ENCODE measurements around the gene C22orf39. TPM values are rescaled to one million over a fixed set of nuclear protein-coding genes. Genes with fewer than 3 reads are reported as not detected.

Gene C22orf39
- total RNA-seq, 4 donors from 2014 or later, result 92.1 to 136 (median 111) TPM

DNA sequence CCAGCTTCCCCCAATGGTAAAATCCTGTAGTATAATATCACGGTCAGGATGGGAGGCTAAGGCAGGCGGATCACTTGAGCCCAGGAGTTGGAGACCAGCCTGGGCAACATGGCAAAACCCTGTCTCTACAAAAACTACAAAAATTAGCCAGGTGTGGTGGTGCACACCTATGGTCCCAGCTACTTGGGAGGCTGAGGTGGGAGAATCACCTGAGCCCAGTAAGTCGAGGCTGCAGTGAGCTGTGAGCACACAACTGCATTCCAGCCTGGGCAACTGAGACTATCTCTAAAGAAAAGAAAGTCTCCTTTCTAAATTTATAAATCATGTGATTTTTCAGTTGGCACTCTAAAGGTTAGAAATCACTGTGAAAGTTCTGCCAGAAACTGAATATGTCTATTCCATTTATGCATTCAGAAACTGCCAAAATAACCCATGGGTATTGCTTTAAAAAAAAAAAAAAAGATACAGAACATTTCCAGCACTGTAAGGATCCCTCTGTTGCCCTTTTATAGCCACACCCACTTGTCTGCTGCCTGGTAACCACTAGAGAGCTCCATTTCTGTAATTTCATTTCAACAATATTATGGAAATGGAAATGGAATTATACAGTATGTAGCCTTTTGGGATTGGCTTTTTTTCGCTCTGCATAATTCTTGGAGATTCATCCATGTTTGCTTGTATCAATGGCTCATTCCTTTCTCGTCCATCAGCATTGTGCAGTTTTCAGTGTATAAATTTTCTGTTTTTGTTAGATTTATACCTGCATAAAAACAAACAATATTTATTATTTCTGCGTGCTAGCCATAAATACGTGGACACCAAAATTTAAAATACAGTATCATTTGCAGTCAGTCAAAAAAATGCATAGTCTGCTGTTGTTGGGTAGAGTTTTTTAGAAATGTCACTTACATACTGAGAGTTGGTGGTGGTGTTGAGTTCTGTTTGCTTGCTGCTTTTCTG lies 41.7 kb upstream of the C22orf39 start:
- no peaks in the 10 kb centered on the region for H3K9me3 ChIP-seq
- no peak for DNase-seq (ENCODE audit: extremely low spot score)
- H3K36me3 ChIP-seq, result no peaks in the 10 kb centered on the region
- no peak overlapping the region for H3K4me3 ChIP-seq
- 86% methylated on average over 7 of the region's 7 CpGs for WGBS
- H3K27me3 ChIP-seq, result peaks cover 0 to 4% (median 0%) of the 10 kb centered on the region in 4 donors
- intact Hi-C loops (cut with DNase I), result no loop called here
- H3K4me1 ChIP-seq, result peaks cover 0 to 6% (median 3%) of the 10 kb centered on the region in 4 donors
- TF ChIP-seq, protein P1, sequence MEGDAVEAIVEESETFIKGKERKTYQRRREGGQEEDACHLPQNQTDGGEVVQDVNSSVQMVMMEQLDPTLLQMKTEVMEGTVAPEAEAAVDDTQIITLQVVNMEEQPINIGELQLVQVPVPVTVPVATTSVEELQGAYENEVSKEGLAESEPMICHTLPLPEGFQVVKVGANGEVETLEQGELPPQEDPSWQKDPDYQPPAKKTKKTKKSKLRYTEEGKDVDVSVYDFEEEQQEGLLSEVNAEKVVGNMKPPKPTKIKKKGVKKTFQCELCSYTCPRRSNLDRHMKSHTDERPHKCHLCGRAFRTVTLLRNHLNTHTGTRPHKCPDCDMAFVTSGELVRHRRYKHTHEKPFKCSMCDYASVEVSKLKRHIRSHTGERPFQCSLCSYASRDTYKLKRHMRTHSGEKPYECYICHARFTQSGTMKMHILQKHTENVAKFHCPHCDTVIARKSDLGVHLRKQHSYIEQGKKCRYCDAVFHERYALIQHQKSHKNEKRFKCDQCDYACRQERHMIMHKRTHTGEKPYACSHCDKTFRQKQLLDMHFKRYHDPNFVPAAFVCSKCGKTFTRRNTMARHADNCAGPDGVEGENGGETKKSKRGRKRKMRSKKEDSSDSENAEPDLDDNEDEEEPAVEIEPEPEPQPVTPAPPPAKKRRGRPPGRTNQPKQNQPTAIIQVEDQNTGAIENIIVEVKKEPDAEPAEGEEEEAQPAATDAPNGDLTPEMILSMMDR (IDR thresholded peaks at IDR 0.05), result peak in 1 of 3 experiments; percentile 2
- TF ChIP-seq POLR2A (IDR thresholded peaks at IDR 0.05; ENCODE audit: low read depth), result no peak
- no peak overlapping the region for H3K27ac ChIP-seq (replicated peaks in 1 of 4)

DNA sequence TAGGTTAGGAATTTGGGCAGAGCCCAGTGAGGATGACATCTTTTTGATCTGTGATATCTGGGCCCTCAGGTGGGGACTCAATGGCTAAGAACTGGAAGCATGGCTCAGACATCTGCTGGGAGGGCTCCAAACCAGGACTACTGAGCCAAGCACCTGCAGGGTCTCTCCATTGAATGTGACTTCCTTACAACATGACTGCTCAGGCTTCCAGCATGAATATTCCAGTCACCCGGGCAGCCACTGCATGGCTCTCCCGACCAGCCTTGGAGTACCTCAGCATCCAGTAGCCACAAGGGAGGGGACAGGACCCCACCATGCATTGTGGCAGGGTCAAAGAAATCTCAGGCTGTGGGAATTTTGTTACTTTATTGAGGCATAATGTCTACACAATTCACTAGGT lies 40.8 kb upstream of the C22orf39 start:
- H3K9me3 ChIP-seq, result no peaks in the 10 kb centered on the region

DNA sequence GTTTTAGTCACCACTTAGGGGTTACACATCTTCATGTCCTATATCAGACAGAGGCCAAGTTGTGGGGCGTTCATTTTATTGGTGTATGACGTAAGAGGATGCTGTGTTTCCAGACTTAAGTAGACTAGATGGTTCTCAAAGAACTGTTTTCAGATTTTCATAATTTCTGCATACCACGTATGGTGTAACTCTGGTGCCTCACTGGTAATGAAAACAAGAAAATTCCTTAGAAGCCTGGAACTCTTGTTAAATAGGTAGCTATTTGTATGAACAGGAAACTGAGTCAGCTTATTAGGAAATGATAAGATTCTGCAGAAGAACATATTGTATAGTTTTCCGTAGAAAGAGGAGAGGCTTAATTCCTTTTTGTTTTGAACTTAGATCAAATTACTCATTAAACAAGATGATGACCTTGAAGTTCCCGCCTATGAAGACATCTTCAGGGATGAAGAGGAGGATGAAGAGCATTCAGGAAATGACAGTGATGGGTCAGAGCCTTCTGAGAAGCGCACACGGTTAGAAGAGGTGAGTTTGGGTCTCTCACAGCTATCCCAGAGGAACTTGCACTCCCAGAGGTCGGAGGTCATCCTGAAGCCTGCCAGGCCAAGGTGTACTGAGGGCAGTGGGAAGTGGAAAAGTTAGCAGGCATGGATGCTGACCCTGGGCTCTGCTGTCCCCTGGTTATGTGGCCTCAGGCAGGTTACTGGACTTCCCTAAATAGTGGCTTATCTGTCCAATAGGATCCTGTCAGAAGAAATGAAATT lies 36.2 kb upstream of the C22orf39 start:
- no peaks in the 10 kb centered on the region for H3K9me3 ChIP-seq
- no peak overlapping the region for H3K4me3 ChIP-seq
- TF ChIP-seq POLR2AphosphoS5 (IDR thresholded peaks at IDR 0.05) (no peak), EP300 (IDR thresholded peaks at IDR 0.05) (no peak), POLR2A (IDR thresholded peaks at IDR 0.05; ENCODE audit: low read depth) (no peak)
- TF ChIP-seq, protein P1 (IDR thresholded peaks at IDR 0.05), result no peak
- WGBS, result 85% methylated on average over 8 of the region's 8 CpGs
- H3K27me3 ChIP-seq, result peaks cover 0 to 5% (median 0%) of the 10 kb centered on the region in 4 donors
- no peak overlapping the region for H3K27ac ChIP-seq (replicated peaks in 1 of 4)
- no peak for DNase-seq (ENCODE audit: extremely low spot score)
- intact Hi-C loops (cut with DNase I), result no loop called here
- H3K4me1 ChIP-seq, result peaks cover 5 to 8% (median 7%) of the 10 kb centered on the region in 4 donors
- no peaks in the 10 kb centered on the region for H3K36me3 ChIP-seq

More for the DNA sequence above, 40.8 kb upstream of the C22orf39 start:
- Histone ChIP-seq H3K27ac (replicated peaks in 1 of 4) (no peak overlapping the region), H3K4me1 (peaks cover 0 to 6% (median 3%) of the 10 kb centered on the region in 4 donors), H3K4me3 (no peak overlapping the region), H3K36me3 (no peaks in the 10 kb centered on the region), H3K27me3 (no peaks in the 10 kb centered on the region)
- no peak for DNase-seq (ENCODE audit: extremely low spot score)
- WGBS, result 84% methylated on average over 2 of the region's 2 CpGs
- intact Hi-C loops (cut with DNase I), result no loop called here
- TF ChIP-seq POLR2AphosphoS5 (IDR thresholded peaks at IDR 0.05) (no peak), EP300 (IDR thresholded peaks at IDR 0.05) (no peak), POLR2A (IDR thresholded peaks at IDR 0.05; ENCODE audit: low read depth) (no peak)
- TF ChIP-seq, protein P1 (IDR thresholded peaks at IDR 0.05), result no peak

DNA sequence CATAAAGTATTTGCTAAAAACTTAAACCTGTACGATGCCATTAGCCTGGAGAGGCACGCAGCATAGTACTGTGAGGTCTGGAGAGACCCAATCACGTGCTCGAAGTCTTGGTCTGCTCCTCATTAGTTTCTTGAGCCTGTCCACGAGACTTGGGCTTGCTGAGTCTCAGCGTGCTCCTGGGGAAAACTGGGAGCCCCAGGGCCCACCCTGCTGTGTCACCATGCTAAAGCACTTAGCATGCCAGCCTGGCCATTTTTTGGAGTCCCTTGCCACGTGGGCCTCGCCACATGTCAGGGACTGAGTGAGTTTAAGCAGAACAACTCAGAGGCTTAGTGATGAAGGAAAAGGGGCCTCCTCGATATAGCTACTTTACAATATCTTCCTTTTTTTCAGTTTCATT lies 34.8 kb upstream of the C22orf39 start:
- no peak for DNase-seq (ENCODE audit: extremely low spot score)
- WGBS, result 93% methylated on average over 8 of the region's 9 CpGs
- H3K36me3 ChIP-seq, result no peaks in the 10 kb centered on the region
- TF ChIP-seq, protein P1 (IDR thresholded peaks at IDR 0.05), result no peak
- TF ChIP-seq EP300 (IDR thresholded peaks at IDR 0.05) (no peak), POLR2AphosphoS5 (IDR thresholded peaks at IDR 0.05) (no peak), POLR2A (IDR thresholded peaks at IDR 0.05; ENCODE audit: low read depth) (no peak)
- no peaks in the 10 kb centered on the region for H3K9me3 ChIP-seq
- intact Hi-C loops (cut with DNase I), result no loop called here
- no peak overlapping the region for H3K27ac ChIP-seq (replicated peaks in 1 of 4)
- H3K4me1 ChIP-seq, result peaks cover 16 to 18% (median 18%) of the 10 kb centered on the region in 4 donors
- H3K4me3 ChIP-seq, result no peak overlapping the region
- peaks cover 0 to 5% (median 0%) of the 10 kb centered on the region in 4 donors for H3K27me3 ChIP-seq
